Medulla oblongata (tissue), 1 donor: ENCODE results near the gene SUMO4.

Source experiments
- DNase-seq: peaks from one replicate; pipeline ENCODE4 v3.0.0-alpha.2; 2015; ENCODE audit errors: extremely low spot score

Gene SUMO4

GRCh38 chr6:149389509-149390297 lies 10.4 kb upstream of the SUMO4 start:
- no peak for DNase-seq

DNA sequence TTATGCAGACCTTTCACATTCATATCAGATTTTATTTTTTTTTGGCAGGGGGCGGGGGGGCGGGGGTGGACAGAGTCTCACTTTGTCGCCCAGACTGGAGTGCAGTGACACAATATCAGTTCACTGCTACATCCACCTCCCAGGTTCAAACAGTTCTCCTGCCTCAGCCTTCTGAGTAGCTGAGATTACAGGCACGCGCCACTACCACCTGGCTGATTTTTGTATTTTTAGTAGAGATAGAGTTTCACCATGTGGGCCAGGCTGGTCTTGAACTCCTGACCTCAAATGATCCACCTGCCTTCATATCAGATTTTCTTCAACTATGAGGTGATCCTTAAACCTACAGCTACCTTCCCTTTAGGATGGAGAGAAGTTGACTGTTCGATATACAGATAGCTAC lies 8.0 kb upstream of the SUMO4 start:
- no peak for DNase-seq

- DNase-seq: no peak
Measured at GRCh38 chr6:149392535-149392934, 7.5 kb upstream of the SUMO4 start.

GRCh38 chr6:149393002-149393679 lies 6.9 kb upstream of the SUMO4 start:
- no peak for DNase-seq

- no peak for DNase-seq
Measured at GRCh38 chr6:149395185-149395584, 4.9 kb upstream of the SUMO4 start.

- DNase-seq: no peak
Measured at GRCh38 chr6:149397384-149397783, 2.7 kb upstream of the SUMO4 start.

DNA sequence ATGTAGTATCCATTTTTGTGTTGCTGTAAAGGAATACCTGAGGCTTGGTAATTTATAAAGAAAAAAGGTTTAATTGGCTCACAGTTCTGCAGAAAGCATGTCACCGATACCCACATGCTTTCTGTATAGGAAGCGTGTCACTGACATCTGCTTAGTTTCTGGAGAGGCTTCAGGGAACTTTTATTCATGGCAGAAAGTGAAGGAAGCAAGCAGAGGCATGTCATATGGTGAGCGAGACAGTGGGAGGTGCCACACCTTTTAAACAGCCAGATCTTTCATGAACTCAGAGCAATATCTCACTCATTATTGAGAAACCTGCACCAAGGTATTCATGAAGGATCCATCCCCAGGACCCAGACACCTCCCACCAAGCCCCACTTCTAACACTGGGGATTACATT lies 3.5 kb downstream of the SUMO4 start:
- no peak for DNase-seq

DNA sequence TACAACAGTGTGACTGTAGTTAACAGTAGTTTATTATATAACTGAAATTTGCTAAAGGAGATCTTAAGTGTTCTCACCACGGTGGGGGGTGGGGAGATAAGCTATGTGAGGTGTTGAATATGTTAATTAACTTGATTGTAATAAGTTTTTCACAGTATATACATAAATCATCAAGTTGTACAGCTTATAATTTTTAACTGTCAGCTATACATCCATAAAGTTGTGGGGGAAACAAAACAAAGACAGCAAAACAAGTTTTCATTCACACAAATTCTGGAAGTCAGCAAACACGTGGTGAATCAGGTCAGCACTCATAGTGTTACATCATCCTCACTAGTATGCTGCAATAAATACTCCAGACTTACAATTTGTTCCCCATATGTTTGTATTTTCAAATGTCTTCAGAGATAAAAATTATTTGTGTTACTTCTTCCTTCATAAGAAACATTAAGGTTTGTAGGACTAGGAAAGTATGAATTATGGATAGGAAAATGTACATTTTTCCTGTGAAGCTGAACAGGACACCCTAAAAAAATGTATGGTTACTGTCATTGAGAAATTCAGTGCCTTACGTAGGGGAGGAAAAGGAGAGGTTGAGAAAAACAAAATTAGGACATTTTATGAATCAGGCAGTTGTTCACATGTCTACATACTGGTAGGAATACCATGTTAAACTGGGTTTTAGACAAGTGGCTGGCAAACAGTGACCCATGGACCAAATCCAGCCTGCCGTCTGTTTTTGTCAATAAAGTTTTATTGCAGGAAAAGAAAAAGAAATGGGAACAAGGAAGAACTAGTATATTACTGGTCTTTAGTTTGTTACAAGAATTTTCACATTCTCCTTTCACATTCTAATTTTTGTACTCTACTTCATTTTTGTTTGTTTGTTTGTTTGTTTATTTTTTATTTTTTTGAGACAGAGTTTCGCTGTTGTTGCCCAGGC lies 6.0 kb downstream of the SUMO4 start:
- no peak for DNase-seq

GRCh38 chr6:149409617-149410016 lies 9.6 kb downstream of the SUMO4 start:
- DNase-seq: no peak

GRCh38 chr6:149410557-149410956 lies 10.5 kb downstream of the SUMO4 start:
- no peak for DNase-seq

DNA sequence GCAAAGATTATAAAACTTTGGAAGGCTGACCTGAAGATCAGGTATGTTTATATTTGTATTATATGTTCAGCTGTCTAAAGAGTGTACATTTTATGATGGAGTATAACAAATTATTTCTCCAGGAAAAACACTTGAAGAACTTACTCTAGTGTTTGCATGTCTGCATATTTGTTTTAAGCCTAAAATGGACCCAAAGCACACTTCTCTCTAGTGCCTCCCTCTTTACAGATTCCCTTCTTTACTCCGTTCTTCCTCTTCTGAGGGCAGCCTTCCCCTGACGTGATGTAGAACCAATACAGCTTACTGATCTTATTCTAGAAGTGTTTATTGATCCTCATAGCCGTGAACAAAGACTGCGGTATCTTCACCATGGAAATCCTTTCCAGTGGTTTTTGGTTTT lies 13.9 kb downstream of the SUMO4 start:
- DNase-seq: no peak

- no peak for DNase-seq
Measured at GRCh38 chr6:149414821-149415220, 14.8 kb downstream of the SUMO4 start.

DNA sequence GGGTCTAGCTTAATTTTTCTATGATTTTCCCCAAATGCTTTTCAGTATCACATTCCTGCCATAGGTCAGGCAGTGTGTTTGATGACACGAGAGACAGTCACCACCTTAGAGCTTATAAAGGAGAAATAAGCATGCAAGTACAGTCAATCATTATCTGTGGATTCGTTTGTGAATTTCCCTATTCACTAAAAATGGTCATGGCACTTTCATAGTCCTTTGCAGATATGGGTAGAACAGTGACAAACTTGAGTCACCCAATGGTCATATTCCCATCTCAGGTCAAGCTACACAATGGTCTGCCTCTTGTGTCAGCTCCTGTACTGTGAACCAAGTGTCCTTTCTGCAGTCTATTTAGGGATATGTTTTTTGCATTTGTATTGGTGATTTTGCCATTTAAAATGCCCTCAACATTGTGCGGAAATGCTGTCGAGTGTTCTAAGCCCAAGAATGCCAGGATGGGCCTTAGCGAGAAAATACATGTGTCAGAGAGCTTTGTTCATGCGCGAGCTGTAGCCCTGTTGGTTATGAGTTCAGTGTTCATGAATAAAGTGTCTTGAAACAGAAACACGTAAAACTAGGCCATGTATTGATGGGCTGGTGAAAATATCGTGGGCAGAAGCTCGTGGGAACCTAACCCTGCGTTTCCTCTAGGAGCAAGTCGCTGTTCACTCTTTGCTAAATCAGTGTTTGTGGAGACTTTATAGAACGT lies 19.8 kb downstream of the SUMO4 start:
- DNase-seq: no peak

GRCh38 chr6:149421132-149421531 lies 21.1 kb downstream of the SUMO4 start:
- no peak for DNase-seq

DNA sequence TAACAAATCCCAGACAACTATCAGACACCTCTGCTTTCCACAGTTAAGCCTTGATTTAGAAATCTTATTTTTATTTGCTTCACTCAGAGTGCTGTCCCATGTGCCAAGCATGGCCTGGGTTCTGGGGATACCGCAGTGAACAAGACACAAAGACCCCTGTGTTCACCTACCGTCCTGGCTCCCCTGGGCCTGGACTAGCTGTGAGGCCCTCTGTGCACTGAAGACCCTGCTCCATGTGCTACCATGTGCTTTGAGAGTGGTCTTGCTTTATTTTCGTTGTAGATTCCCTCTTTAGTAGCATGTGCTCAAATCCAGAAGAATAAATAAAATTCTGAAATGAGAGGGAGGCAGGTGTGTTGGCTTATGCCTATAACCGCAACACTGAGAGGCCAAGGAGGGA lies 22.5 kb downstream of the SUMO4 start:
- DNase-seq: no peak

DNA sequence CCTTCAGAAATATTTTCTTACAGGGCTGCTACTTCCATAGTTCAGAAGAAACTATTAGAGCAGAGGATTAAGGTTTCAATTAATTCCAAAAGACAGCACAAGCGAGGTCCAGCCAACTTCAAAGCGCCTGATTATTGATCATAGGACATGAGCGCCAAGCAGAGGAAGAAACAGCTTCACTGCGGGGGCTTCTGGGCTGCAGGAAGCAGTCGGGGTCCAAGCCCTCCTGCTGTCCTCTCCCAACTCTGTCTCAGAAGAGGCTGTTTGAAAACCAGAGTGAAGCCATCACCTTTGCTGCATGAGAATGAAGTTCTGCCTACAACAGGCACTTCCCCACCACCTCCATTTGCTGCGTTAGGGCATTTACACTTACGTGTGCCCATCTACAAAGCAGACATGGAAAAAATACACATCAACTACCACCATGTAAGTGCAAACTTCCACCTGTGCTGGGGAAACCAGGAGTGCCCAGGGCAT lies 23.9 kb downstream of the SUMO4 start:
- DNase-seq: no peak

DNA sequence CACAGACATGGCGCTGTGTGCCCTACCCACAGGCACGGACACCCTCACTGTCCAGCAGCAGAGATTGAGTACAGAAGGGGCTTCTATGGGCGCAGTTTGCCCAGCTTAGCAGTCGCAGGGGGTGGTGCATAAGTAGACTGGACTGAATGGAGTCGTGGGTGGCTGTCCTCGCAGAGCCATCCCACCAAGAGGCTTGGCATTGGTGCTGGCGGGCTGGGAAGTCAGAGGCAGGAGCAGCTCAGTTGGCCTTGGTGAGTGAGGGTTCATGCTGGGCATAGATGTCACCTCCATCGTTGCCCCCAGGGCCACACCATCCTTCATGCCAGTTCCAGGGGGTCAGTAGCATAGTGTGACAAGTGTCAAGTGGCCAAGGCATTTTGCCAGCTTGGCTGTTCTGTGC lies 25.2 kb downstream of the SUMO4 start:
- DNase-seq: no peak

DNA sequence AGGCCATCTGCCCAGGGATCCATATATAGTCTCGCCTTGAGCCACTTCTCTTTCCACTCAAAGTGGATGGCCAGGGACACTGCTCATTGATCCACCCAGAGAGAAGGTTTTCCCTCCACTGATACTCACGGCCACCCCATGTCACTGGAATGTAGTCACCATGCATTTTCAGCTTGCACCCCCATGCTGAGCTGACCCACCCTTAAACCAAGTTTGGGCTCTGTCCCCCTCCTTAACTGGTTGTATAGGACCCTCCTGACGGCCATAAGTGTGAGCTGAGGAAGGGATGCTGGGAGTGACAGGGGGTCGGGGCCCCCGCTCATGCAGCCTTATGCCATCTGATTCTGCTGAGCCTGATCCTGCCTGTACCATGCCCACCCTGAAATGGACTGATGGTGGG lies 25.7 kb downstream of the SUMO4 start:
- DNase-seq: no peak

GRCh38 chr6:149428606-149429005 lies 28.5 kb downstream of the SUMO4 start:
- DNase-seq: no peak

- DNase-seq: no peak
Measured at GRCh38 chr6:149429427-149430360, 29.6 kb downstream of the SUMO4 start.
